ENCODE measurements around the gene EVA1A. TPM values are rescaled to one million over a fixed set of nuclear protein-coding genes. Genes with fewer than 3 reads are reported as not detected.
A peak's percentile ranks its signal among the peaks of the same experiment; 100 is the strongest.

The EVA1A gene
- total and polyA plus RNA-seq, 12 donors = 0.17 to 3.4 (median 0.99) TPM

DNA sequence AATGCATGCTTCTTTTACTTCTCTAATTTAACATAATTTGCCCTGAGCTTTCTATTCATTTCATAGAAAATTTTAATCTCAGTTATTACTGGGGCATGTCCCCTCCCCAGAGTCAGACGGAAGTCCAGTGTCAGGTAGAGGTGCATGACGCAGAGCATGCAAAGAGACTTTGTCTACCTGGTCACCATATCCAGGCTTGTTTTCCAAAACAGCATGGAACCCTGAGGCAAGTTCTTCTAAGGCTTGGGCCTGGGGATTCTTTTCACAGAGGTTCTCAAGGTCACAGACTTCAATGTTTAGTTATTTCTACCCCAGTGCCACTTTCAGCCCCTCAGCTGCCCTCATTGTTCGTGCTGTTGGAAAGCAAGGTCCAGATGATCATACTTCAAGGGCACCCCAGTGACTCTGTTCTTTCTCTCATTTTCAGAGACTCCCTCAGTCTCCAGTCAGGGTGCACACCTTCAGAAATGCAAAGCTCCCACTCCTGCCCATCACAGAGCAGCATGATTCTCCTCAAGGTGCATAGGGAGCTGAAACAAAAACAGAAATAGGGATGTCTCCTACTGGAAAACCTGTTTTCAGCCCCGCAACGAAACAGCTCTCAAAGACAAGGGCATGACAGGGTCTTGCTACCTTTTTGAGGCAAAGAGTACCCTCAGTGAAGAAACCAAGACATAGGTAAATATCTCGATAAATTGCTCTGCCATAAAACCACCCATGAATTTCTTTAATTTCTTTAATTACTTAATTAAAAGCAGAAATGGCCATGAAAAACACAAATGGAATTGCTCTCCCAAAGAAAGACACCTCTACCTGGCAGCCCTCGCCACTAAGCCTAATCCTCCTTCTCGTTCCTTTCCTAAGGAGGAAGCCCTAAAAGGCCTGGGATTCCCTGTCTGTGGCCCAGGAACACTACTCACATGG lies 9.5 kb upstream of the EVA1A start:
- peak in 1 of 8 donors; percentile 47 for ATAC-seq
- intact Hi-C loops (cut with DNase I) = no loop called here

DNA sequence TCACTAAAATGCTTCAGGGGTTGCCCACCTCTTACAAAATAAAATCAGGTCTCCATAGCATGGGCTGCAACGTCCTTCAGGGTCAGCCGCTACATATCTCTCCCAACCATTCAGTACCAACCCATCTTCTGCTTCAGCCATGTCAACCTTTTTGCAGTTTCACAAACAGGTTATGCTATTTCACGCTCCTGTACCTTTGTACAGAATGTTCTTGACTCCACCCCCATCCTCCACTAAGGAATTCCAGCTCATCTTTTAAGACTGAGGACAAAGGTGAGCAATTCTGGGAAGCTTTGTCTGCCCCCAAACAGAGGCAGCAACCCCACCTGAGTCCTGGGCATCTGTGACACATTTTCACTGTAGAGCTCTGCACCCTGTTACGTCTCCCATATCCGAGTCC lies 8.8 kb upstream of the EVA1A start:
- ATAC-seq = no peak
- Histone ChIP-seq H3K4me3 (no peak overlapping the region), H3K4me1 (peaks cover 0 to 8% (median 3%) of the 10 kb centered on the region in 9 donors), H3K27me3 (peaks cover 0 to 2% (median 0%) of the 10 kb centered on the region in 7 donors), H3K9me3 (no peaks in the 10 kb centered on the region), H3K27ac (no peak overlapping the region), H3K36me3 (no peaks in the 10 kb centered on the region)
- no peak for DNase-seq
- intact Hi-C loops (cut with DNase I) = loop anchor here in 1 of 10 donors (5.0 kb wide), 1 partner anchor 33 kb away; no protein-coding TSS in a partner anchor
- TF ChIP-seq, protein P1, sequence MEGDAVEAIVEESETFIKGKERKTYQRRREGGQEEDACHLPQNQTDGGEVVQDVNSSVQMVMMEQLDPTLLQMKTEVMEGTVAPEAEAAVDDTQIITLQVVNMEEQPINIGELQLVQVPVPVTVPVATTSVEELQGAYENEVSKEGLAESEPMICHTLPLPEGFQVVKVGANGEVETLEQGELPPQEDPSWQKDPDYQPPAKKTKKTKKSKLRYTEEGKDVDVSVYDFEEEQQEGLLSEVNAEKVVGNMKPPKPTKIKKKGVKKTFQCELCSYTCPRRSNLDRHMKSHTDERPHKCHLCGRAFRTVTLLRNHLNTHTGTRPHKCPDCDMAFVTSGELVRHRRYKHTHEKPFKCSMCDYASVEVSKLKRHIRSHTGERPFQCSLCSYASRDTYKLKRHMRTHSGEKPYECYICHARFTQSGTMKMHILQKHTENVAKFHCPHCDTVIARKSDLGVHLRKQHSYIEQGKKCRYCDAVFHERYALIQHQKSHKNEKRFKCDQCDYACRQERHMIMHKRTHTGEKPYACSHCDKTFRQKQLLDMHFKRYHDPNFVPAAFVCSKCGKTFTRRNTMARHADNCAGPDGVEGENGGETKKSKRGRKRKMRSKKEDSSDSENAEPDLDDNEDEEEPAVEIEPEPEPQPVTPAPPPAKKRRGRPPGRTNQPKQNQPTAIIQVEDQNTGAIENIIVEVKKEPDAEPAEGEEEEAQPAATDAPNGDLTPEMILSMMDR (IDR thresholded peaks at IDR 0.05) = no peak
- WGBS, 2 donors = 93 to 94% methylated on average over 5 of the region's 5 CpGs

More for the DNA sequence above, 9.5 kb upstream of the EVA1A start:
- TF ChIP-seq, protein P1 (IDR thresholded peaks at IDR 0.05) = no peak
- Histone ChIP-seq H3K36me3 (no peaks in the 10 kb centered on the region), H3K9me3 (peaks cover 0 to 6% (median 0%) of the 10 kb centered on the region in 11 donors), H3K27me3 (no peaks in the 10 kb centered on the region), H3K4me1 (peaks cover 0 to 8% (median 3%) of the 10 kb centered on the region in 9 donors), H3K27ac (no peak overlapping the region), H3K4me3 (no peak overlapping the region)
- WGBS, 2 donors = 81% methylated on average over 8 of the region's 8 CpGs
- DNase-seq = no peak

DNA sequence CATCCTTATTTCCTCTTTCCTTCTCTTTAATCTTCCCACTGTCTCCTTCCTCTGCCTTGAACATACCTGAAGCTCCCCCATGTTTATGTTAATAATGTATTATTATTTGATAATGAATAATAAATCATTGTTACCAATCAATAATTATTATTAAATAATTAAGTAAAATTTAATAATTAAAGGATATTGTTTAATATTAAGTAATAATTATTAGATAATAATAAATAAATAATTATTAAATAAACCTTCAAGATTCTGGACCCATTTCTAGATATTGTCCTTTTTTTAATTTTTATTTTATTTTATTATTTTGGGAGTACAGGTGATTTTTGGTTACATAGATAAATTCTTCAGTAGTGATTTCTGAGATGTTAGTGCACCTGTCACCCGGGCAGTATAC lies 7.4 kb upstream of the EVA1A start:
- no peaks in the 10 kb centered on the region for H3K9me3 ChIP-seq
- intact Hi-C loops (cut with DNase I) = loop anchor here in 1 of 10 donors (5.0 kb wide), 1 partner anchor 34 kb away; no protein-coding TSS in a partner anchor

More for the DNA sequence above, 7.4 kb upstream of the EVA1A start:
- WGBS, 2 donors = 93 to 98% methylated on average over 1 of the region's 1 CpG
- Histone ChIP-seq H3K27me3 (peaks cover 0 to 9% (median 0%) of the 10 kb centered on the region in 7 donors), H3K27ac (no peak overlapping the region), H3K4me1 (peaks cover 0 to 8% (median 3%) of the 10 kb centered on the region in 9 donors), H3K36me3 (no peaks in the 10 kb centered on the region), H3K4me3 (no peak overlapping the region)
- ATAC-seq (no peak), DNase-seq (no peak)
- TF ChIP-seq, protein P1 (IDR thresholded peaks at IDR 0.05) = no peak

Measured in heart right ventricle (tissue), 16 donors.